ENCODE measurements around the gene UNC5B. TPM values are rescaled to one million over a fixed set of nuclear protein-coding genes. Genes with fewer than 3 reads are reported as not detected.

UNC5B gene
- total RNA-seq, 1 donor from 2014 or later = 22.2 TPM

GRCh38 chr10:71319042-71319799, 106.9 kb downstream of the UNC5B start, which contains the start of gene SLC29A3:
Gene SLC29A3, plus strand, starts transcription at chr10:71319259. Its CDS starts 51 bp downstream, at chr10:71319310.
- peak within 1 kb of the TSS; percentile 67 for H3K4me3 ChIP-seq
- intact Hi-C loops (cut with DNase I) = no loop called here
- H3K4me1 ChIP-seq = peaks cover 35% of the 10 kb centered on the region
- no peaks in the 10 kb centered on the region for H3K27me3 ChIP-seq (ENCODE audit: low read depth)
- TF ChIP-seq CTCF (IDR thresholded peaks at IDR 0.05) = peak; percentile 59
- H3K27ac ChIP-seq = peak within 1 kb of the TSS; percentile 66
- DNase-seq = peak; percentile 87
- peaks cover 15% of the 10 kb centered on the region for H3K36me3 ChIP-seq
- peak; percentile 94 to 96 for ATAC-seq
- H3K9me3 ChIP-seq = no peaks in the 10 kb centered on the region

GRCh38 chr10:71319800-71320392, 107.5 kb downstream of the UNC5B start:
- Histone ChIP-seq H3K9me3 (no peaks in the 10 kb centered on the region), H3K36me3 (peaks cover 22% of the 10 kb centered on the region), H3K27me3 (ENCODE audit: low read depth) (no peaks in the 10 kb centered on the region), H3K4me3 (peak overlapping the region; percentile 67), H3K4me1 (peaks cover 29% of the 10 kb centered on the region), H3K27ac (peak overlapping the region; percentile 66)
- no peak for DNase-seq
- intact Hi-C loops (cut with DNase I) = no loop called here
- no peak for TF ChIP-seq CTCF (IDR thresholded peaks at IDR 0.05)
- ATAC-seq = no peak

- TF ChIP-seq CTCF (IDR thresholded peaks at IDR 0.05) = no peak
- Histone ChIP-seq H3K36me3 (peaks cover 29% of the 10 kb centered on the region), H3K27ac (no peak overlapping the region), H3K4me1 (peaks cover 28% of the 10 kb centered on the region), H3K4me3 (no peak overlapping the region), H3K27me3 (ENCODE audit: low read depth) (no peaks in the 10 kb centered on the region), H3K9me3 (no peaks in the 10 kb centered on the region)
- intact Hi-C loops (cut with DNase I) = no loop called here
- DNase-seq (no peak), ATAC-seq (no peak)
These were observed 108.2 kb downstream of the UNC5B start for GRCh38 chr10:71320592-71320991.

- intact Hi-C loops (cut with DNase I) = no loop called here
- ATAC-seq (no peak), DNase-seq (no peak)
- Histone ChIP-seq H3K4me1 (peaks cover 20% of the 10 kb centered on the region), H3K27ac (no peak overlapping the region), H3K36me3 (peaks cover 32% of the 10 kb centered on the region), H3K27me3 (ENCODE audit: low read depth) (no peaks in the 10 kb centered on the region), H3K9me3 (no peaks in the 10 kb centered on the region), H3K4me3 (no peak overlapping the region)
- TF ChIP-seq CTCF (IDR thresholded peaks at IDR 0.05) = no peak
These were observed 109.0 kb downstream of the UNC5B start for GRCh38 chr10:71321386-71321785.

- Histone ChIP-seq H3K36me3 (peaks cover 44% of the 10 kb centered on the region), H3K4me1 (peaks cover 11% of the 10 kb centered on the region), H3K27ac (no peak overlapping the region), H3K27me3 (ENCODE audit: low read depth) (no peaks in the 10 kb centered on the region), H3K9me3 (no peaks in the 10 kb centered on the region), H3K4me3 (no peak overlapping the region)
- intact Hi-C loops (cut with DNase I) = no loop called here
- TF ChIP-seq CTCF (IDR thresholded peaks at IDR 0.05) = no peak
- DNase-seq = no peak
- no peak for ATAC-seq
These were observed 111.0 kb downstream of the UNC5B start for GRCh38 chr10:71323407-71323806.

Measured in lower lobe of right lung (tissue), 2 donors.